ENCODE data around the gene GNAL.

- no peak for TF ChIP-seq CTCF (IDR thresholded peaks at IDR 0.05)
- no peak for TF ChIP-seq POLR2A (IDR thresholded peaks at IDR 0.05)
- no peak for TF ChIP-seq POLR2AphosphoS5 (IDR thresholded peaks at IDR 0.05)
Measured at GRCh38 chr18:11925800-11926481, 236.9 kb downstream of the GNAL start.
